ENCODE results near the gene ERAP2.

- TF ChIP-seq CTCF (IDR thresholded peaks at IDR 0.05): no peak
- no peak for TF ChIP-seq EP300 (IDR thresholded peaks at IDR 0.05)
These were observed 18.8 kb upstream of the ERAP2 start for GRCh38 chr5:96857454-96857853.
